KMS-11 (cell line): ENCODE data around the gene SPATA31A6.
"Not testable (repeated sequence)": the region's sequence is repeated elsewhere in the genome, so short reads cannot be mapped to it uniquely, and the experiment has no call there.

Source experiments
- H2AFZ ChIP-seq: fragments of 200-600 bp; sonication (generic); 2 replicates; pipeline ENCODE4 v1.6.1; 2016; ENCODE audit warnings: antibody characterized with exemption, mixed run types, low read depth
- H3K27ac ChIP-seq: fragments of 200-600 bp; sonication (generic); 2 replicates; pipeline ENCODE4 v1.6.1; 2016; ENCODE audit warnings: mild to moderate bottlenecking, mixed run types
- H3K27me3 ChIP-seq: fragments of 200-600 bp; sonication (generic); 2 replicates; pipeline ENCODE4 v1.6.1; 2017; ENCODE audit warnings: mild to moderate bottlenecking, low read depth, mixed run types, moderate library complexity; ENCODE audit not compliant: insufficient read depth
- H3K36me3 ChIP-seq: fragments of 200-600 bp; sonication (generic); 2 replicates; pipeline ENCODE4 v1.6.1; 2017; ENCODE audit warnings: mild to moderate bottlenecking, mixed run types; ENCODE audit not compliant: insufficient read depth
- H3K4me1 ChIP-seq: fragments of 200-600 bp; sonication (generic); 2 replicates; pipeline ENCODE4 v1.6.1; 2016; ENCODE audit warnings: mild to moderate bottlenecking, low read depth, mixed run types; ENCODE audit not compliant: poor library complexity, severe bottlenecking
- H3K4me2 ChIP-seq: fragments of 200-600 bp; sonication (generic); 2 replicates; pipeline ENCODE4 v1.7.0; 2016; ENCODE audit warnings: mild to moderate bottlenecking, mixed run types
- H3K4me3 ChIP-seq: fragments of 200-600 bp; sonication (generic); IDR thresholded peaks from 2 replicates; pipeline ENCODE4 v1.6.1; 2017; ENCODE audit warnings: low read depth, low read length, mixed read lengths; ENCODE audit not compliant: insufficient read depth
- H3K79me2 ChIP-seq: fragments of 200-600 bp; sonication (generic); 2 replicates; pipeline ENCODE4 v1.6.1; 2016; ENCODE audit warnings: low read depth, mixed run types; ENCODE audit not compliant: insufficient read depth
- H3K9ac ChIP-seq: fragments of 200-600 bp; sonication (generic); 2 replicates; pipeline ENCODE4 v1.6.1; 2016; ENCODE audit warnings: mild to moderate bottlenecking, mixed run types
- H4K20me1 ChIP-seq: fragments of 200-600 bp; sonication (generic); 2 replicates; pipeline ENCODE4 v1.6.1; 2016; ENCODE audit warnings: mild to moderate bottlenecking, mixed run types; ENCODE audit not compliant: insufficient read depth

SPATA31A6 gene

GRCh38 chr9:42183359-42183758, at the start of gene SPATA31A6:
Gene SPATA31A6, plus strand, starts transcription at chr9:42183659. Its CDS starts 29 bp downstream, at chr9:42183688.
- not testable (repeated sequence) for H3K79me2 ChIP-seq, H3K9ac ChIP-seq, H3K27ac ChIP-seq, H3K27me3 ChIP-seq, H4K20me1 ChIP-seq, H2AFZ ChIP-seq, H3K4me1 ChIP-seq, H3K4me2 ChIP-seq, H3K4me3 ChIP-seq, H3K36me3 ChIP-seq

- not testable (repeated sequence) for H3K27me3 ChIP-seq, H4K20me1 ChIP-seq, H3K4me3 ChIP-seq, H3K4me2 ChIP-seq, H2AFZ ChIP-seq, H3K27ac ChIP-seq, H3K79me2 ChIP-seq, H3K9ac ChIP-seq, H3K4me1 ChIP-seq, H3K36me3 ChIP-seq
These were observed 23.2 kb upstream of the SPATA31A6 start for GRCh38 chr9:42160299-42160698.

- not testable (repeated sequence) for H3K36me3 ChIP-seq, H4K20me1 ChIP-seq, H3K27ac ChIP-seq, H3K9ac ChIP-seq, H3K27me3 ChIP-seq, H2AFZ ChIP-seq, H3K4me1 ChIP-seq, H3K79me2 ChIP-seq, H3K4me3 ChIP-seq, H3K4me2 ChIP-seq
These were observed 36.4 kb downstream of the SPATA31A6 start for GRCh38 chr9:42219861-42220260.

- not testable (repeated sequence) for H3K4me1 ChIP-seq, H2AFZ ChIP-seq, H3K4me3 ChIP-seq, H3K4me2 ChIP-seq, H3K9ac ChIP-seq, H3K27me3 ChIP-seq, H3K79me2 ChIP-seq, H3K27ac ChIP-seq, H3K36me3 ChIP-seq, H4K20me1 ChIP-seq
These were observed 39.8 kb downstream of the SPATA31A6 start for GRCh38 chr9:42223230-42223629.

- H3K4me2 ChIP-seq, H2AFZ ChIP-seq, H4K20me1 ChIP-seq, H3K9ac ChIP-seq, H3K4me1 ChIP-seq, H3K27me3 ChIP-seq, H3K4me3 ChIP-seq, H3K36me3 ChIP-seq, H3K27ac ChIP-seq, H3K79me2 ChIP-seq: not testable (repeated sequence)
These were observed 49.6 kb downstream of the SPATA31A6 start for GRCh38 chr9:42233031-42233430.

- not testable (repeated sequence) for H3K27me3 ChIP-seq, H2AFZ ChIP-seq, H3K4me1 ChIP-seq, H4K20me1 ChIP-seq, H3K36me3 ChIP-seq, H3K4me3 ChIP-seq, H3K79me2 ChIP-seq, H3K4me2 ChIP-seq, H3K9ac ChIP-seq, H3K27ac ChIP-seq
These were observed 51.2 kb downstream of the SPATA31A6 start for GRCh38 chr9:42234610-42235009.

GRCh38 chr9:42235352-42235991, 52.0 kb downstream of the SPATA31A6 start:
- not testable (repeated sequence) for H3K4me1 ChIP-seq, H3K4me3 ChIP-seq, H3K36me3 ChIP-seq, H3K79me2 ChIP-seq, H3K27ac ChIP-seq, H4K20me1 ChIP-seq, H3K9ac ChIP-seq, H3K4me2 ChIP-seq, H3K27me3 ChIP-seq, H2AFZ ChIP-seq

GRCh38 chr9:42236097-42236496, 52.6 kb downstream of the SPATA31A6 start:
- not testable (repeated sequence) for H3K4me2 ChIP-seq, H3K27ac ChIP-seq, H3K9ac ChIP-seq, H2AFZ ChIP-seq, H3K4me3 ChIP-seq, H3K79me2 ChIP-seq, H3K4me1 ChIP-seq, H3K27me3 ChIP-seq, H3K36me3 ChIP-seq, H4K20me1 ChIP-seq

GRCh38 chr9:42237381-42237780, 53.9 kb downstream of the SPATA31A6 start:
- H2AFZ ChIP-seq, H3K27ac ChIP-seq, H3K36me3 ChIP-seq, H3K4me2 ChIP-seq, H3K27me3 ChIP-seq, H3K9ac ChIP-seq, H3K4me1 ChIP-seq, H4K20me1 ChIP-seq, H3K4me3 ChIP-seq, H3K79me2 ChIP-seq: not testable (repeated sequence)

GRCh38 chr9:42238862-42239261, 55.4 kb downstream of the SPATA31A6 start:
- H3K79me2 ChIP-seq, H2AFZ ChIP-seq, H3K36me3 ChIP-seq, H4K20me1 ChIP-seq, H3K4me2 ChIP-seq, H3K4me3 ChIP-seq, H3K27ac ChIP-seq, H3K27me3 ChIP-seq, H3K4me1 ChIP-seq, H3K9ac ChIP-seq: not testable (repeated sequence)
